Adipocyte (in vitro differentiated cells): Measurements from ENCODE around the gene DSCAM.

Experiments
- DNase-seq: peaks from one replicate; pipeline ENCODE4 v3.0.0-alpha.2; 2015; ENCODE audit warnings: low read depth
- H3K27me3 ChIP-seq: replicated peaks from 2 replicates; pipeline ENCODE4 v1.7.0; 2013; ENCODE audit warnings: mild to moderate bottlenecking, low read length, moderate library complexity; ENCODE audit not compliant: control insufficient read depth, insufficient read depth
- H3K36me3 ChIP-seq: 2 replicates; pipeline ENCODE4 v1.7.0; 2013; ENCODE audit warnings: low read length, mild to moderate bottlenecking, moderate library complexity; ENCODE audit not compliant: control insufficient read depth, insufficient read depth, severe bottlenecking
- H3K4me1 ChIP-seq: 2 replicates; pipeline ENCODE4 v1.7.0; 2013; ENCODE audit warnings: mild to moderate bottlenecking, low read length, moderate library complexity; ENCODE audit not compliant: control insufficient read depth, insufficient read depth
- H3K4me3 ChIP-seq: 2 replicates; pipeline ENCODE4 v1.7.0; 2013; ENCODE audit warnings: mild to moderate bottlenecking, low read length, moderate library complexity
- H3K9ac ChIP-seq: 2 replicates; pipeline ENCODE4 v1.7.0; 2013; ENCODE audit warnings: mild to moderate bottlenecking, low read length, moderate library complexity
- H3K9me3 ChIP-seq: 2 replicates; pipeline ENCODE4 v1.7.0; 2013; ENCODE audit warnings: mild to moderate bottlenecking, low read length, moderate library complexity; ENCODE audit not compliant: control insufficient read depth

DSCAM gene

GRCh38 chr21:40605094-40605493 lies 241.9 kb downstream of the DSCAM start:
- Histone ChIP-seq H3K9ac (no peak overlapping the region), H3K27me3 (no peaks in the 10 kb centered on the region), H3K9me3 (peaks cover 11% of the 10 kb centered on the region), H3K4me1 (no peaks in the 10 kb centered on the region), H3K4me3 (no peak overlapping the region), H3K36me3 (no peaks in the 10 kb centered on the region)
- DNase-seq, result no peak

GRCh38 chr21:40603774-40604173 lies 243.2 kb downstream of the DSCAM start:
- no peak for DNase-seq
- no peaks in the 10 kb centered on the region for H3K27me3 ChIP-seq

GRCh38 chr21:40602080-40602479 lies 244.9 kb downstream of the DSCAM start:
- no peak overlapping the region for H3K9ac ChIP-seq
- no peak overlapping the region for H3K4me3 ChIP-seq
- H3K36me3 ChIP-seq, result no peaks in the 10 kb centered on the region
- H3K27me3 ChIP-seq, result no peaks in the 10 kb centered on the region
- H3K4me1 ChIP-seq, result no peaks in the 10 kb centered on the region
- H3K9me3 ChIP-seq, result peaks cover 11% of the 10 kb centered on the region
- DNase-seq, result no peak

More at GRCh38 chr21:40603774-40604173, 243.2 kb downstream of the DSCAM start:
- Histone ChIP-seq H3K4me1 (no peaks in the 10 kb centered on the region), H3K4me3 (no peak overlapping the region), H3K9me3 (peaks cover 11% of the 10 kb centered on the region), H3K9ac (no peak overlapping the region), H3K36me3 (no peaks in the 10 kb centered on the region)

- no peak for DNase-seq
- Histone ChIP-seq H3K9me3 (no peaks in the 10 kb centered on the region), H3K27me3 (no peaks in the 10 kb centered on the region), H3K4me3 (no peak overlapping the region), H3K36me3 (no peaks in the 10 kb centered on the region), H3K9ac (no peak overlapping the region), H3K4me1 (no peaks in the 10 kb centered on the region)
These were observed 251.2 kb downstream of the DSCAM start for GRCh38 chr21:40595806-40596205.

- no peak overlapping the region for H3K4me3 ChIP-seq
- no peaks in the 10 kb centered on the region for H3K4me1 ChIP-seq
- H3K9me3 ChIP-seq, result no peaks in the 10 kb centered on the region
- H3K9ac ChIP-seq, result no peak overlapping the region
- no peaks in the 10 kb centered on the region for H3K36me3 ChIP-seq
- H3K27me3 ChIP-seq, result no peaks in the 10 kb centered on the region
- DNase-seq, result peak; percentile 34
These were observed 259.1 kb downstream of the DSCAM start for GRCh38 chr21:40587736-40588346.

- DNase-seq, result no peak
- Histone ChIP-seq H3K4me3 (no peak overlapping the region), H3K36me3 (no peaks in the 10 kb centered on the region), H3K9ac (no peak overlapping the region), H3K9me3 (no peaks in the 10 kb centered on the region), H3K27me3 (no peaks in the 10 kb centered on the region), H3K4me1 (no peaks in the 10 kb centered on the region)
These were observed 260.4 kb downstream of the DSCAM start for GRCh38 chr21:40586575-40586974.

- Histone ChIP-seq H3K9ac (no peak overlapping the region), H3K4me1 (no peaks in the 10 kb centered on the region), H3K9me3 (peaks cover 3% of the 10 kb centered on the region), H3K4me3 (no peak overlapping the region), H3K36me3 (no peaks in the 10 kb centered on the region), H3K27me3 (no peaks in the 10 kb centered on the region)
- no peak for DNase-seq
These were observed 269.5 kb downstream of the DSCAM start for GRCh38 chr21:40577285-40578043.

GRCh38 chr21:40575976-40576375 lies 271.0 kb downstream of the DSCAM start:
- Histone ChIP-seq H3K9me3 (peaks cover 3% of the 10 kb centered on the region), H3K27me3 (no peaks in the 10 kb centered on the region), H3K36me3 (no peaks in the 10 kb centered on the region), H3K4me3 (no peak overlapping the region), H3K4me1 (no peaks in the 10 kb centered on the region), H3K9ac (no peak overlapping the region)
- peak; percentile 87 for DNase-seq

- no peaks in the 10 kb centered on the region for H3K9me3 ChIP-seq
- no peaks in the 10 kb centered on the region for H3K36me3 ChIP-seq
- no peaks in the 10 kb centered on the region for H3K4me1 ChIP-seq
- DNase-seq, result no peak
- H3K27me3 ChIP-seq, result no peaks in the 10 kb centered on the region
- no peak overlapping the region for H3K9ac ChIP-seq
- no peak overlapping the region for H3K4me3 ChIP-seq
These were observed 277.6 kb downstream of the DSCAM start for GRCh38 chr21:40569357-40569756.

GRCh38 chr21:40568807-40569206 lies 278.2 kb downstream of the DSCAM start:
- Histone ChIP-seq H3K9ac (no peak overlapping the region), H3K4me1 (no peaks in the 10 kb centered on the region), H3K9me3 (no peaks in the 10 kb centered on the region), H3K36me3 (no peaks in the 10 kb centered on the region), H3K4me3 (no peak overlapping the region), H3K27me3 (no peaks in the 10 kb centered on the region)
- no peak for DNase-seq

GRCh38 chr21:40567501-40567900 lies 279.5 kb downstream of the DSCAM start:
- Histone ChIP-seq H3K27me3 (no peaks in the 10 kb centered on the region), H3K9ac (no peak overlapping the region), H3K36me3 (no peaks in the 10 kb centered on the region), H3K4me1 (no peaks in the 10 kb centered on the region), H3K4me3 (no peak overlapping the region), H3K9me3 (no peaks in the 10 kb centered on the region)
- DNase-seq, result peak; percentile 50
